ENCODE measurements around the gene ZMYND11.

Gene ZMYND11

GRCh38 chr10:88253-88652 is 47.0 kb upstream of the ZMYND11 start:
- TF ChIP-seq EZH2phosphoT487 (IDR thresholded peaks at IDR 0.05; ENCODE audit: borderline replicate concordance) (no peak), CTCF (conservative IDR thresholded peaks at IDR 0.05; ENCODE audit: low read length) (no peak)
- Histone ChIP-seq H3K4me3 (ENCODE audit: low read length, poor library complexity, severe bottlenecking) (no peak overlapping the region), H3K4me2 (ENCODE audit: low read depth, low read length, poor library complexity, severe bottlenecking) (peak overlapping the region; percentile 43), H3K79me2 (ENCODE audit: insufficient read depth, low read length) (no peaks in the 10 kb centered on the region), H3K9ac (ENCODE audit: low read depth, low read length, poor library complexity, severe bottlenecking) (no peak overlapping the region), H3F3A (ENCODE audit: low read depth) (no peaks in the 10 kb centered on the region), H3K9me3 (ENCODE audit: insufficient read depth, low read depth, low read length) (no peaks in the 10 kb centered on the region), H3K27me3 (ENCODE audit: insufficient read depth, low read length, poor library complexity, severe bottlenecking) (no peaks in the 10 kb centered on the region), H4K20me1 (ENCODE audit: insufficient read depth, low read length, poor library complexity, severe bottlenecking) (no peaks in the 10 kb centered on the region), H2AFZ (ENCODE audit: low read length) (no peak overlapping the region), H3K9me2 (replicated peaks; ENCODE audit: low read depth, low read length) (no peaks in the 10 kb centered on the region), H3K4me1 (ENCODE audit: insufficient read depth, low read length, poor library complexity, severe bottlenecking) (peaks cover 16% of the 10 kb centered on the region), H3K36me3 (ENCODE audit: insufficient read depth, low read length) (no peaks in the 10 kb centered on the region)

DNA sequence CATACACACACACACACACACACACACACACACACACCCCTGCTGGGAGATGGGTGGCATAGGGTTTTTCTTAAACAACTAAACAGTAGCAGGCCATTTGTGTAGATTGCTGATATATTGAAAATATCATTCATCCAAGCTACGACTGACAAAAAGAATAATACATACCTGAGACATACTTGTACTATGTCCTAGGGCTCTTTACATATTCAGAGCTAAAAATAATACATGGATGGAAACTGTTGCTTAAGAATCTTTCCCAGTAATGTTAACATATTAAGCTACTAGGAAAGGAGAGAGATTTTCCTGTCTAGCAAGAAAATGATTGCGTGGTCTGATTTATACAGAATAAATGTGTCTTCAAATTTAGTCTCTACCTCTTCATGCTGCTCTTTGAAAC is 46.0 kb upstream of the ZMYND11 start:
- H3K9me3 ChIP-seq (ENCODE audit: insufficient read depth, low read depth, low read length), result no peaks in the 10 kb centered on the region
- no peaks in the 10 kb centered on the region for H4K20me1 ChIP-seq (ENCODE audit: insufficient read depth, low read length, poor library complexity, severe bottlenecking)
- H3K9ac ChIP-seq (ENCODE audit: low read depth, low read length, poor library complexity, severe bottlenecking), result no peak overlapping the region
- no peak overlapping the region for H3K4me2 ChIP-seq (ENCODE audit: low read depth, low read length, poor library complexity, severe bottlenecking)
- no peak for TF ChIP-seq CTCF (conservative IDR thresholded peaks at IDR 0.05; ENCODE audit: low read length)
- no peak for TF ChIP-seq EZH2phosphoT487 (IDR thresholded peaks at IDR 0.05; ENCODE audit: borderline replicate concordance)
- no peaks in the 10 kb centered on the region for H3K79me2 ChIP-seq (ENCODE audit: insufficient read depth, low read length)
- H3K4me1 ChIP-seq (ENCODE audit: insufficient read depth, low read length, poor library complexity, severe bottlenecking), result peaks cover 16% of the 10 kb centered on the region
- H3K27me3 ChIP-seq (ENCODE audit: insufficient read depth, low read length, poor library complexity, severe bottlenecking), result no peaks in the 10 kb centered on the region
- H2AFZ ChIP-seq (ENCODE audit: low read length), result no peak overlapping the region
- no peak overlapping the region for H3K4me3 ChIP-seq (ENCODE audit: low read length, poor library complexity, severe bottlenecking)
- H3K9me2 ChIP-seq (replicated peaks; ENCODE audit: low read depth, low read length), result no peaks in the 10 kb centered on the region
- no peaks in the 10 kb centered on the region for H3K36me3 ChIP-seq (ENCODE audit: insufficient read depth, low read length)
- no peaks in the 10 kb centered on the region for H3F3A ChIP-seq (ENCODE audit: low read depth)

GRCh38 chr10:90161-90560 is 45.1 kb upstream of the ZMYND11 start:
- Histone ChIP-seq H3K4me1 (ENCODE audit: insufficient read depth, low read length, poor library complexity, severe bottlenecking) (peaks cover 16% of the 10 kb centered on the region), H3K79me2 (ENCODE audit: insufficient read depth, low read length) (no peaks in the 10 kb centered on the region), H3K4me3 (ENCODE audit: low read length, poor library complexity, severe bottlenecking) (no peak overlapping the region), H3K9me3 (ENCODE audit: insufficient read depth, low read depth, low read length) (no peaks in the 10 kb centered on the region), H3K4me2 (ENCODE audit: low read depth, low read length, poor library complexity, severe bottlenecking) (no peak overlapping the region), H3K27me3 (ENCODE audit: insufficient read depth, low read length, poor library complexity, severe bottlenecking) (no peaks in the 10 kb centered on the region), H3K9me2 (replicated peaks; ENCODE audit: low read depth, low read length) (no peaks in the 10 kb centered on the region), H4K20me1 (ENCODE audit: insufficient read depth, low read length, poor library complexity, severe bottlenecking) (no peaks in the 10 kb centered on the region), H3K36me3 (ENCODE audit: insufficient read depth, low read length) (no peaks in the 10 kb centered on the region), H3K9ac (ENCODE audit: low read depth, low read length, poor library complexity, severe bottlenecking) (no peak overlapping the region), H2AFZ (ENCODE audit: low read length) (no peak overlapping the region), H3F3A (ENCODE audit: low read depth) (no peaks in the 10 kb centered on the region)
- TF ChIP-seq EZH2phosphoT487 (IDR thresholded peaks at IDR 0.05; ENCODE audit: borderline replicate concordance) (no peak), CTCF (conservative IDR thresholded peaks at IDR 0.05; ENCODE audit: low read length) (no peak)

Measured in Loucy (cell line).